H1 (cell line): Measurements from ENCODE around the gene ALG3. TPM values are rescaled to one million over a fixed set of nuclear protein-coding genes. Genes with fewer than 3 reads are reported as not detected.

Source experiments
- CTCF ChIA-PET: fragments of 300-600 bp; sonication (Branson Sonifier 250); formaldehyde crosslinking; loops from one replicate; lab custom pipeline; 2021; ENCODE audit not compliant: partially characterized antibody; lab: Charles Lee
- POLR2A ChIA-PET: fragments of 300-600 bp; sonication (Branson Sonifier 250); formaldehyde crosslinking; loops from one replicate; lab custom pipeline; 2021; ENCODE audit warnings: inconsistent platforms; ENCODE audit not compliant: partially characterized antibody; lab: Charles Lee
- DNase-seq, 2 experiments: peaks; one replicate each; pipeline versions ENCODE4 v3.0.0 to v3.0.0-alpha.2; 2010 to 2022; ENCODE audit warnings: low spot score in 2 of 2, low read depth in 1 of 2, mixed read lengths in 1 of 2
- FAIRE-seq: peaks from 2 replicates; lab custom pipeline; 2011; peaks lifted over from hg19 to GRCh38; lab: Jason Lieb, UNC
- H2AFZ ChIP-seq: 2 replicates; pipeline ENCODE4 v1.8.1; 2012; ENCODE audit warnings: low read length, inconsistent platforms
- H2AK5ac ChIP-seq: 2 replicates; pipeline ENCODE4 v1.6.1; 2013; ENCODE audit warnings: low read depth, low read length
- H2BK120ac ChIP-seq: replicated peaks from 2 replicates; pipeline ENCODE3; 2013; ENCODE audit warnings: low read depth, low read length, inconsistent platforms
- H2BK12ac ChIP-seq: 2 replicates; pipeline ENCODE4 v1.6.1; 2013; ENCODE audit warnings: low read depth, low read length
- H2BK15ac ChIP-seq: 2 replicates; pipeline ENCODE4 v1.6.1; 2013; ENCODE audit warnings: low read length
- H2BK20ac ChIP-seq: 2 replicates; pipeline ENCODE4 v1.6.1; 2013; ENCODE audit warnings: low read length
- H2BK5ac ChIP-seq: 2 replicates; pipeline ENCODE4 v1.6.1; 2013; ENCODE audit warnings: low read depth, low read length
- H3K14ac ChIP-seq: 2 replicates; pipeline ENCODE4 v1.6.1; 2013; ENCODE audit warnings: inconsistent platforms; ENCODE audit not compliant: insufficient read length
- H3K18ac ChIP-seq: 2 replicates; pipeline ENCODE4 v1.6.1; 2013; ENCODE audit warnings: low read length; ENCODE audit errors: extremely low read depth
- H3K23ac ChIP-seq: 2 replicates; pipeline ENCODE4 v1.6.1; 2013; ENCODE audit warnings: inconsistent platforms; ENCODE audit not compliant: insufficient read length
- H3K23me2 ChIP-seq: 2 replicates; pipeline ENCODE4 v1.6.1; 2013; ENCODE audit warnings: low read depth, low read length
- H3K27ac ChIP-seq: 2 replicates; pipeline ENCODE4 v1.6.1; 2011; ENCODE audit warnings: low read depth, low read length, inconsistent platforms
- H3K27me3 ChIP-seq, 4 experiments: replicated peaks in 1 of 4; 1 replicate in 1 of 4; 2 replicates in 3 of 4; pipeline versions ENCODE4 v1.6.1 to v1.8.1; 2011 to 2013; ENCODE audit warnings: low read length in 3 of 4, mild to moderate bottlenecking in 3 of 4, inconsistent platforms in 2 of 4, mixed read lengths in 2 of 4, moderate library complexity in 1 of 4; ENCODE audit not compliant: control insufficient read depth in 3 of 4, insufficient read depth in 3 of 4; ENCODE audit errors: extremely low read depth in 1 of 4
- H3K36me3 ChIP-seq, 4 experiments: 2 replicates each; pipeline versions ENCODE4 v1.6.1 to v1.8.1; 2011 to 2013; ENCODE audit warnings: mild to moderate bottlenecking in 4 of 4, low read length in 3 of 4, moderate library complexity in 2 of 4, control low read depth in 1 of 4, inconsistent platforms in 1 of 4; ENCODE audit not compliant: insufficient read depth in 4 of 4, control insufficient read depth in 2 of 4
- H3K4ac ChIP-seq: replicated peaks from 2 replicates; pipeline ENCODE3; 2013; ENCODE audit warnings: low read length, low read depth, mixed read lengths, inconsistent platforms; ENCODE audit not compliant: insufficient read length
- H3K4me1 ChIP-seq, 4 experiments: replicated peaks in 1 of 4; 1 replicate in 1 of 4; 2 replicates in 3 of 4; pipeline versions ENCODE4 v1.6.1 to v1.8.1; 2011 to 2013; ENCODE audit warnings: low read length in 3 of 4, inconsistent platforms in 2 of 4, mixed read lengths in 1 of 4; ENCODE audit not compliant: insufficient read depth in 4 of 4, control insufficient read depth in 3 of 4
- H3K4me2 ChIP-seq, 2 experiments: 2 replicates each; pipeline versions ENCODE4 v1.6.1 to v1.8.1; 2011 to 2013; ENCODE audit warnings: low read depth in 2 of 2, low read length in 2 of 2, control low read depth in 1 of 2, inconsistent platforms in 1 of 2, mild to moderate bottlenecking in 1 of 2; ENCODE audit not compliant: insufficient read depth in 1 of 2
- H3K4me3 ChIP-seq, 4 experiments: fragments of 200-600, 300-600 bp in 1 of 4; sonication (generic), shearing (Covaris generic), sonication (Bioruptor Twin) in 1 of 4; 2 replicates each; pipeline versions ENCODE4 v1.5.1 to v1.8.1; 2011 to 2016; ENCODE audit warnings: low read length in 4 of 4, low read depth in 3 of 4, control low read depth in 2 of 4, inconsistent platforms in 2 of 4, mild to moderate bottlenecking in 2 of 4, mixed read lengths in 1 of 4, moderate library complexity in 1 of 4; ENCODE audit not compliant: insufficient read depth in 2 of 4; ENCODE audit errors: extremely low read depth in 1 of 4
- H3K56ac ChIP-seq: replicated peaks from 2 replicates; pipeline ENCODE3; 2013; ENCODE audit warnings: low read depth, mild to moderate bottlenecking, mixed read lengths, low read length, inconsistent platforms; ENCODE audit not compliant: insufficient read length
- H3K79me1 ChIP-seq: 2 replicates; pipeline ENCODE4 v1.6.1; 2013; ENCODE audit warnings: low read depth, low read length, control low read depth
- H3K79me2 ChIP-seq, 2 experiments: 2 replicates each; pipeline versions ENCODE4 v1.6.1 to v1.8.1; 2012 to 2013; ENCODE audit warnings: low read length in 2 of 2, mild to moderate bottlenecking in 2 of 2, inconsistent platforms in 1 of 2; ENCODE audit not compliant: insufficient read depth in 2 of 2, control insufficient read depth in 1 of 2
- H3K9ac ChIP-seq, 4 experiments: replicated peaks in 1 of 4; 1 replicate in 1 of 4; 2 replicates in 3 of 4; pipeline versions ENCODE4 v1.6.1 to v1.8.1; 2011 to 2013; ENCODE audit warnings: low read depth in 3 of 4, low read length in 3 of 4, control low read depth in 2 of 4, mild to moderate bottlenecking in 2 of 4, moderate library complexity in 2 of 4, inconsistent platforms in 1 of 4; ENCODE audit errors: extremely low read depth in 1 of 4
- H3K9me3 ChIP-seq, 2 experiments: 2 replicates each; pipeline versions ENCODE4 v1.6.1 to v1.8.1; 2012 to 2013; ENCODE audit warnings: mild to moderate bottlenecking in 2 of 2, moderate library complexity in 2 of 2, control low read depth in 1 of 2, inconsistent platforms in 1 of 2, low read depth in 1 of 2, low read length in 1 of 2, mixed read lengths in 1 of 2; ENCODE audit not compliant: insufficient read depth in 2 of 2
- H4K20me1 ChIP-seq, 2 experiments: replicated peaks in 1 of 2; 2 replicates each; pipeline versions ENCODE3 to v1.8.1; 2011 to 2013; ENCODE audit warnings: inconsistent platforms in 2 of 2, low read length in 2 of 2, mild to moderate bottlenecking in 1 of 2; ENCODE audit not compliant: insufficient read depth in 2 of 2, control insufficient read depth in 1 of 2
- H4K5ac ChIP-seq: 2 replicates; pipeline ENCODE4 v1.6.1; 2013; ENCODE audit warnings: low read length, low read depth, mixed read lengths, inconsistent platforms; ENCODE audit not compliant: insufficient read length
- H4K8ac ChIP-seq: 2 replicates; pipeline ENCODE4 v1.8.0; 2013; ENCODE audit warnings: mild to moderate bottlenecking, moderate library complexity, low read length, inconsistent platforms; ENCODE audit not compliant: insufficient read depth; ENCODE audit errors: extremely low read depth
- H4K91ac ChIP-seq: replicated peaks from 2 replicates; pipeline ENCODE3; 2013; ENCODE audit warnings: low read length, mixed read lengths, inconsistent platforms; ENCODE audit not compliant: insufficient read length
- ATF2 ChIP-seq: IDR thresholded peaks from 2 replicates; pipeline ENCODE4 v1.6.1; 2012; ENCODE audit warnings: low read length, inconsistent platforms
- FOSL1 ChIP-seq: IDR thresholded peaks from 2 replicates; pipeline ENCODE4 v1.6.1; 2011; ENCODE audit warnings: mild to moderate bottlenecking, low read depth, low read length, moderate library complexity; ENCODE audit not compliant: insufficient read depth
- WGBS, 2 experiments: shearing (Covaris generic) in 1 of 2; methylation state at CpG; one replicate each; pipeline versions ENCODE4 v1.1.6 to v1.1.7; 2013 to 2015; ENCODE audit warnings: low lambda C conversion rate in 2 of 2, mixed read lengths in 2 of 2, inconsistent platforms in 1 of 2, low coverage in 1 of 2, missing lambda C conversion rate in 1 of 2; ENCODE audit not compliant: insufficient replicate concordance in 2 of 2, insufficient coverage in 1 of 2, insufficient read length in 1 of 2; ENCODE audit errors: extremely low coverage in 1 of 2, missing lambda C conversion rate in 1 of 2; 5-methylcytosine and 5-hydroxymethylcytosine counted together
- polyA plus RNA-seq, 7 experiments: library from polyadenylated mRNA; depleted of rRNA in 3 of 7; stranded (reverse) in 5 of 7; unstranded in 2 of 7; fragments of >200 nt in 5 of 7; fragments of 200-250 nt in 2 of 7; gene quantifications; 1 replicate in 5 of 7; 2 replicates in 1 of 7; 4 replicates in 1 of 7; pipeline versions ENCODE4 v1.2.1 to v1.2.3, GENCODE V29; 2011 to 2013; ENCODE audit warnings: missing spikeins in 2 of 7, mixed read lengths in 2 of 7
- total RNA-seq: library from RNA; stranded (reverse); fragmentation: NEBNext Ultra II Directional; extraction: Animal tissue kit (Norgen Biotek cat#: 25700); gene quantifications from 2 replicates; pipeline ENCODE4 v1.2.1, GENCODE V29; 2021

The ALG3 gene
- total and polyA plus RNA-seq, 2 of the 8 experiments (the other 6 are each of a cell fraction or from before 2014, with no cell fraction given): 54.6 to 148 TPM

GRCh38 chr3:184258926-184259325, 10.2 kb upstream of the ALG3 start:
- no peak for FAIRE-seq
- no peak overlapping the region for H3K27ac ChIP-seq
- no peak overlapping the region for H2BK120ac ChIP-seq
- peaks cover 22% of the 10 kb centered on the region for H3K23me2 ChIP-seq
- H3K9ac ChIP-seq: no peak overlapping the region
- H3K14ac ChIP-seq: no peak overlapping the region
- no peak for TF ChIP-seq ATF2
- TF ChIP-seq FOSL1: no peak
- no peaks in the 10 kb centered on the region for H3K9me3 ChIP-seq
- H3K27me3 ChIP-seq: peaks cover 7 to 50% (median 38%) of the 10 kb centered on the region in 4 experiments
- 91% methylated on average over 5 of the region's 5 CpGs; no CpG with 5 or more reads in 1 of the 2 experiments for WGBS, 2 experiments
- H3K18ac ChIP-seq: no peak overlapping the region
- H3K23ac ChIP-seq: no peak overlapping the region
- H2BK12ac ChIP-seq: no peak overlapping the region
- ChIA-PET CTCF (interaction anchor here (1.2 to 14.0 kb wide), 4 partner anchors 9 to 77 kb away, joined by 4 to 136 read pairs (median 18); partner anchors contain the start of genes EEF1AKMT4 and VWA5B2), POLR2A (interaction anchor here (1.3 to 2.5 kb wide), 6 partner anchors 9 to 113 kb away, joined by 3 to 12 read pairs (median 5); partner anchors contain the start of genes DVL3 and EEF1AKMT4)
- DNase-seq: no peak
- H2BK5ac ChIP-seq: no peak overlapping the region
- no peaks in the 10 kb centered on the region for H3K79me2 ChIP-seq
- no peak overlapping the region for H4K5ac ChIP-seq
- H3K4me2 ChIP-seq: peak overlapping the region in 1 of 2 experiments; percentile 89; a peak in 2 of 4 replicates
- no peak overlapping the region for H3K56ac ChIP-seq
- no peak overlapping the region for H3K4me3 ChIP-seq
- peaks cover 16 to 19% of the 10 kb centered on the region in 2 experiments for H4K20me1 ChIP-seq
- no peaks in the 10 kb centered on the region for H3K79me1 ChIP-seq
- H4K8ac ChIP-seq: no peak overlapping the region
- H3K4me1 ChIP-seq: peaks cover 0 to 17% (median 8%) of the 10 kb centered on the region in 4 experiments; a peak in 4 of 7 replicates
- no peak overlapping the region for H2BK20ac ChIP-seq
- no peak overlapping the region for H2AK5ac ChIP-seq
- H2BK15ac ChIP-seq: no peak overlapping the region
- H4K91ac ChIP-seq: no peak overlapping the region
- no peak overlapping the region for H3K4ac ChIP-seq
- H2AFZ ChIP-seq: no peak overlapping the region
- no peaks in the 10 kb centered on the region for H3K36me3 ChIP-seq
